ENCODE data around the gene TRIM22.

Gene TRIM22

GRCh38 chr11:5684036-5684645, 5.4 kb upstream of the TRIM22 start:
- no peak for TF ChIP-seq SIN3A (IDR thresholded peaks at IDR 0.05; ENCODE audit: borderline replicate concordance, insufficient read depth, low read length)
- no peak for TF ChIP-seq REST (IDR thresholded peaks at IDR 0.05; ENCODE audit: insufficient read depth in 1 of 2, low read depth in 2 of 2, low read length in 2 of 2)
- no peak for TF ChIP-seq POLR2AphosphoS5 (IDR thresholded peaks at IDR 0.05; ENCODE audit: low read depth, low read length)
- TF ChIP-seq TAF1 (IDR thresholded peaks at IDR 0.05; ENCODE audit: borderline replicate concordance, insufficient read depth, low read length), result no peak
- TF ChIP-seq FOXP2 (optimal IDR thresholded peaks at IDR 0.05; ENCODE audit: borderline replicate concordance, extremely low read depth, extremely low read length, insufficient read depth), result no peak

- peak; percentile 89 for TF ChIP-seq POLR2AphosphoS5 (IDR thresholded peaks at IDR 0.05; ENCODE audit: low read depth, low read length)
- TF ChIP-seq FOXP2 (optimal IDR thresholded peaks at IDR 0.05; ENCODE audit: borderline replicate concordance, extremely low read depth, extremely low read length, insufficient read depth), result no peak
- no peak for TF ChIP-seq REST (IDR thresholded peaks at IDR 0.05; ENCODE audit: insufficient read depth in 1 of 2, low read depth in 2 of 2, low read length in 2 of 2)
- TF ChIP-seq SIN3A (IDR thresholded peaks at IDR 0.05; ENCODE audit: borderline replicate concordance, insufficient read depth, low read length), result no peak
- TF ChIP-seq TAF1 (IDR thresholded peaks at IDR 0.05; ENCODE audit: borderline replicate concordance, insufficient read depth, low read length), result peak; percentile 52; the same call in 1 of the 2 replicates
Measured at GRCh38 chr11:5684646-5685362, 4.8 kb upstream of the TRIM22 start, which contains the start of gene TRIM5. TRIM5 (minus strand) TSS chr11:5685074; CDS start chr11:5680177, 4,897 bp downstream.

GRCh38 chr11:5686426-5686825, 3.2 kb upstream of the TRIM22 start:
- TF ChIP-seq POLR2AphosphoS5 (IDR thresholded peaks at IDR 0.05; ENCODE audit: low read depth, low read length), result no peak
- TF ChIP-seq REST (IDR thresholded peaks at IDR 0.05; ENCODE audit: insufficient read depth in 1 of 2, low read depth in 2 of 2, low read length in 2 of 2), result no peak
- no peak for TF ChIP-seq TAF1 (IDR thresholded peaks at IDR 0.05; ENCODE audit: borderline replicate concordance, insufficient read depth, low read length)
- no peak for TF ChIP-seq FOXP2 (optimal IDR thresholded peaks at IDR 0.05; ENCODE audit: borderline replicate concordance, extremely low read depth, extremely low read length, insufficient read depth)
- no peak for TF ChIP-seq SIN3A (IDR thresholded peaks at IDR 0.05; ENCODE audit: borderline replicate concordance, insufficient read depth, low read length)

GRCh38 chr11:5688482-5688881, 1.1 kb upstream of the TRIM22 start:
- TF ChIP-seq TAF1 (IDR thresholded peaks at IDR 0.05; ENCODE audit: borderline replicate concordance, insufficient read depth, low read length), result no peak
- TF ChIP-seq SIN3A (IDR thresholded peaks at IDR 0.05; ENCODE audit: borderline replicate concordance, insufficient read depth, low read length), result no peak
- no peak for TF ChIP-seq REST (IDR thresholded peaks at IDR 0.05; ENCODE audit: insufficient read depth in 1 of 2, low read depth in 2 of 2, low read length in 2 of 2)
- TF ChIP-seq FOXP2 (optimal IDR thresholded peaks at IDR 0.05; ENCODE audit: borderline replicate concordance, extremely low read depth, extremely low read length, insufficient read depth), result no peak
- no peak for TF ChIP-seq POLR2AphosphoS5 (IDR thresholded peaks at IDR 0.05; ENCODE audit: low read depth, low read length)
